ENCODE data around the gene DNAJC11. TPM values are rescaled to one million over a fixed set of nuclear protein-coding genes. Genes with fewer than 3 reads are reported as not detected.

The DNAJC11 gene
- total RNA-seq, 4 donors from 2014 or later = 62.9 to 119 (median 63.4) TPM

GRCh38 chr1:6585841-6586240 is 115.8 kb downstream of the DNAJC11 start:
- DNase-seq = no peak
- H3K27ac ChIP-seq = no peak overlapping the region
- no peaks in the 10 kb centered on the region for H3K9me3 ChIP-seq
- H3K27me3 ChIP-seq = no peaks in the 10 kb centered on the region
- peaks cover 0 to 35% (median 0%) of the 10 kb centered on the region in 3 donors for H3K36me3 ChIP-seq
- H3K4me1 ChIP-seq = peaks cover 3 to 24% (median 7%) of the 10 kb centered on the region in 4 donors
- no peak overlapping the region for H3K4me3 ChIP-seq
- TF ChIP-seq POLR2A (IDR thresholded peaks at IDR 0.05) = no peak
- TF ChIP-seq CTCF (IDR thresholded peaks at IDR 0.05) = no peak

GRCh38 chr1:6585081-6585722 is 116.4 kb downstream of the DNAJC11 start:
- peak in 1 of 6 experiments; percentile 16 for TF ChIP-seq CTCF (IDR thresholded peaks at IDR 0.05)
- no peak for TF ChIP-seq POLR2A (IDR thresholded peaks at IDR 0.05)
- Histone ChIP-seq H3K4me1 (peaks cover 8 to 31% (median 12%) of the 10 kb centered on the region in 4 donors), H3K4me3 (no peak overlapping the region), H3K27ac (no peak overlapping the region), H3K36me3 (peaks cover 0 to 31% (median 0%) of the 10 kb centered on the region in 3 donors), H3K9me3 (no peaks in the 10 kb centered on the region), H3K27me3 (no peaks in the 10 kb centered on the region)
- DNase-seq = no peak

Other genes starting within 250 kb of the DNAJC11 start
- 10 to 100 TPM; 31.0 to 88.4 (median 61.5) TPM for gene TNFRSF25, start 235.6 kb downstream of the DNAJC11 start, total RNA-seq
- 10 to 100 TPM; 17.7 to 56.9 (median 45.4) TPM for gene PLEKHG5, start 210.1 kb downstream of the DNAJC11 start, total RNA-seq
- 10 to 100 TPM; 19.0 to 28.0 (median 22.5) TPM for gene NOL9, start 147.3 kb downstream of the DNAJC11 start, total RNA-seq
- not detected for gene TAS1R1, start 146.5 kb downstream of the DNAJC11 start, total RNA-seq
- gene ZBTB48, start 121.8 kb downstream of the DNAJC11 start, total RNA-seq = 10 to 100 TPM; 27.0 to 80.9 (median 38.2) TPM
- 10 to 100 TPM; 14.4 to 25.1 (median 18.2) TPM for gene KLHL21, start 98.9 kb downstream of the DNAJC11 start, total RNA-seq
- 1 to 10 TPM; 3.3 to 7.4 (median 6.0) TPM for gene PHF13, start 88.1 kb downstream of the DNAJC11 start, total RNA-seq
- gene THAP3, start 76.9 kb downstream of the DNAJC11 start, total RNA-seq = 10 to 100 TPM in 3 of 4 donors, 1 to 10 TPM in 1; 9.9 to 22.8 (median 18.8) TPM
- gene CAMTA1, start 83.6 kb upstream of the DNAJC11 start, total RNA-seq = 10 to 100 TPM; 57.4 to 88.3 (median 62.1) TPM

Measured in Peyer's patch (tissue), 4 donors.